KMS-11 (cell line): ENCODE data around the gene FAM3A.
A peak's percentile ranks its signal among the peaks of the same experiment; 100 is the strongest.
"Not testable (repeated sequence)": the region's sequence is repeated elsewhere in the genome, so short reads cannot be mapped to it uniquely, and the experiment has no call there.

Experiments
- H2AFZ ChIP-seq: fragments of 200-600 bp; sonication (generic); 2 replicates; pipeline ENCODE4 v1.6.1; 2016; ENCODE audit warnings: antibody characterized with exemption, mixed run types, low read depth
- H3K27ac ChIP-seq: fragments of 200-600 bp; sonication (generic); 2 replicates; pipeline ENCODE4 v1.6.1; 2016; ENCODE audit warnings: mild to moderate bottlenecking, mixed run types
- H3K27me3 ChIP-seq: fragments of 200-600 bp; sonication (generic); 2 replicates; pipeline ENCODE4 v1.6.1; 2017; ENCODE audit warnings: mild to moderate bottlenecking, low read depth, mixed run types, moderate library complexity; ENCODE audit not compliant: insufficient read depth
- H3K36me3 ChIP-seq: fragments of 200-600 bp; sonication (generic); 2 replicates; pipeline ENCODE4 v1.6.1; 2017; ENCODE audit warnings: mild to moderate bottlenecking, mixed run types; ENCODE audit not compliant: insufficient read depth
- H3K4me1 ChIP-seq: fragments of 200-600 bp; sonication (generic); 2 replicates; pipeline ENCODE4 v1.6.1; 2016; ENCODE audit warnings: mild to moderate bottlenecking, low read depth, mixed run types; ENCODE audit not compliant: poor library complexity, severe bottlenecking
- H3K4me2 ChIP-seq: fragments of 200-600 bp; sonication (generic); 2 replicates; pipeline ENCODE4 v1.7.0; 2016; ENCODE audit warnings: mild to moderate bottlenecking, mixed run types
- H3K4me3 ChIP-seq: fragments of 200-600 bp; sonication (generic); IDR thresholded peaks from 2 replicates; pipeline ENCODE4 v1.6.1; 2017; ENCODE audit warnings: low read depth, low read length, mixed read lengths; ENCODE audit not compliant: insufficient read depth
- H3K79me2 ChIP-seq: fragments of 200-600 bp; sonication (generic); 2 replicates; pipeline ENCODE4 v1.6.1; 2016; ENCODE audit warnings: low read depth, mixed run types; ENCODE audit not compliant: insufficient read depth
- H3K9ac ChIP-seq: fragments of 200-600 bp; sonication (generic); 2 replicates; pipeline ENCODE4 v1.6.1; 2016; ENCODE audit warnings: mild to moderate bottlenecking, mixed run types
- H4K20me1 ChIP-seq: fragments of 200-600 bp; sonication (generic); 2 replicates; pipeline ENCODE4 v1.6.1; 2016; ENCODE audit warnings: mild to moderate bottlenecking, mixed run types; ENCODE audit not compliant: insufficient read depth
- CTCF ChIP-seq: fragments of 200-600 bp; sonication (generic); conservative IDR thresholded peaks from 2 replicates; pipeline ENCODE4 v1.6.1; 2017; ENCODE audit warnings: low read depth, mild to moderate bottlenecking, antibody characterized with exemption, low read length, moderate library complexity, mixed read lengths

The FAM3A gene

GRCh38 chrX:154540897-154541535 lies 25.0 kb upstream of the FAM3A start:
- H3K4me1 ChIP-seq, result peaks cover 2% of the 10 kb centered on the region
- no peak overlapping the region for H2AFZ ChIP-seq
- no peaks in the 10 kb centered on the region for H3K79me2 ChIP-seq
- no peaks in the 10 kb centered on the region for H4K20me1 ChIP-seq
- no peak for TF ChIP-seq CTCF
- no peak overlapping the region for H3K4me2 ChIP-seq
- no peak overlapping the region for H3K9ac ChIP-seq
- no peaks in the 10 kb centered on the region for H3K27me3 ChIP-seq
- H3K4me3 ChIP-seq, result no peak overlapping the region
- H3K36me3 ChIP-seq, result no peaks in the 10 kb centered on the region
- H3K27ac ChIP-seq, result no peak overlapping the region

GRCh38 chrX:154540365-154540764 lies 24.3 kb upstream of the FAM3A start:
- H3K79me2 ChIP-seq, H3K27ac ChIP-seq, H3K36me3 ChIP-seq, H3K27me3 ChIP-seq, H3K9ac ChIP-seq, H4K20me1 ChIP-seq, H2AFZ ChIP-seq, H3K4me2 ChIP-seq, H3K4me1 ChIP-seq, H3K4me3 ChIP-seq: not testable (repeated sequence)

GRCh38 chrX:154539077-154539476 lies 23.0 kb upstream of the FAM3A start:
- no peaks in the 10 kb centered on the region for H3K36me3 ChIP-seq

GRCh38 chrX:154535892-154536291 lies 19.9 kb upstream of the FAM3A start:
- Histone ChIP-seq H3K27me3 (no peaks in the 10 kb centered on the region), H2AFZ (no peak overlapping the region), H3K27ac (no peak overlapping the region), H3K36me3 (no peaks in the 10 kb centered on the region), H3K9ac (no peak overlapping the region), H3K4me2 (no peak overlapping the region), H3K4me1 (peaks cover 5% of the 10 kb centered on the region), H4K20me1 (no peaks in the 10 kb centered on the region), H3K4me3 (no peak overlapping the region), H3K79me2 (no peaks in the 10 kb centered on the region)
- TF ChIP-seq CTCF, result no peak

More at GRCh38 chrX:154539077-154539476, 23.0 kb upstream of the FAM3A start:
- H4K20me1 ChIP-seq, result no peaks in the 10 kb centered on the region
- H3K4me3 ChIP-seq, result no peak overlapping the region
- peaks cover 5% of the 10 kb centered on the region for H3K4me1 ChIP-seq
- H3K27ac ChIP-seq, result no peak overlapping the region
- H3K27me3 ChIP-seq, result no peaks in the 10 kb centered on the region
- H2AFZ ChIP-seq, result no peak overlapping the region
- no peaks in the 10 kb centered on the region for H3K79me2 ChIP-seq
- no peak overlapping the region for H3K9ac ChIP-seq
- no peak for TF ChIP-seq CTCF
- no peak overlapping the region for H3K4me2 ChIP-seq

GRCh38 chrX:154534526-154535322 lies 18.7 kb upstream of the FAM3A start:
- Histone ChIP-seq H2AFZ (peak overlapping the region; percentile 30; the same call in 1 of the 2 replicates), H3K4me2 (no peak overlapping the region), H3K79me2 (no peaks in the 10 kb centered on the region), H3K27ac (no peak overlapping the region), H4K20me1 (no peaks in the 10 kb centered on the region), H3K36me3 (no peaks in the 10 kb centered on the region), H3K4me1 (peaks cover 5% of the 10 kb centered on the region), H3K4me3 (no peak overlapping the region), H3K9ac (no peak overlapping the region), H3K27me3 (no peaks in the 10 kb centered on the region)
- TF ChIP-seq CTCF, result peak; percentile 89
